GM13977 (cell line): ENCODE measurements around the gene OR5H1.

Experiments
- DNase-seq: peaks from one replicate; pipeline ENCODE4 v3.0.0; 2012; ENCODE audit warnings: low spot score
- CTCF ChIP-seq: IDR thresholded peaks from 2 replicates; pipeline ENCODE4 v1.5.1; 2012; ENCODE audit warnings: mild to moderate bottlenecking, control low read depth; ENCODE audit not compliant: insufficient read depth; ENCODE audit errors: extremely low read depth, missing control alignments
- in situ Hi-C: fragments of 300-500 bp; cut with MboI; formaldehyde crosslinking; loops from one replicate; pipeline ENCODE4 v1.12.0; 2022; ENCODE audit warnings: low sequenced_read_pairs, low pct_unique_long_range_greater_than_20kb, mixed read lengths, inconsistent platforms; ENCODE audit not compliant: unreplicated experiment

The OR5H1 gene

DNA sequence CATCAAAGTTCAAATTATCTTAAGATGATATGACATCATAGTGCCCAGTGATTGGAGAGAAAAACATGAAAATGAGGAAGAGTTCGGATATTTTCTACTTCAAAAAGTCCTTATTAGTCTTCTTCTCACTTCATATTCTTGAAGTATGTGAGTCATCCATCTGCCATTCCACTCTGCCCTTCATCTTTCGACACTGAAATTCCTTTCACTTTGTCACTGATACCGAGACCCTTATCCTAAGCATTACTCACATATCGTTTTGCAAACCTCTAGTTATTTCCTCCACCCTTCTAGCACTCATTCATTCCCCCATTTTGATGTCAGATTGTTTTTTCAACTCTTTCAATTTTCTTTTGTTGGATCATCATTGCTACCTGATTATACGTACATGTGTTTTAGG, 20.7 kb downstream of the OR5H1 start:
- in situ Hi-C loops = no loop called here
- no peak for DNase-seq
- TF ChIP-seq CTCF = no peak

DNA sequence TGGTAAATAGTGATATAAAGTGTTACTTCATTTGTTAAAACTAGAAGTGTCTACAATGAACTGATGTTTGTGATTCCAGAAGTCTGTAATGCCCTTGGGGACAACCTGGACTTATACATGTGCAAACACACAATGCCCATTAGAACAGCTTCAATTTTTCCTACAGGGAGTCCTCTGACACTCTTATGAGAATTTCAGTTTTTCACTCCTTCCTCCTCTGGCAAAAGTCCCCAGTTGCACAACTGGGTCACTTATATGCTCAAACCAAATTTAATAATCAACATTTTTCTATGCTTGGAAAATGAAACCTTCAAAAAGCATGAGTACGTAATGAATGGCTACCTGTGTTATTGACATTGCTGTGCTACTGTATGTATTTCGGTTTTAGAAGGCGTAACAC, 35.9 kb downstream of the OR5H1 start, which contains the start of gene OR5H15:
OR5H15 (plus strand) TSS at position 301 of the 400 bp plus-strand sequence. CDS start 2,004 bp downstream, outside the sequence.
- no peak for TF ChIP-seq CTCF
- no peak for DNase-seq
- in situ Hi-C loops = no loop called here

DNA sequence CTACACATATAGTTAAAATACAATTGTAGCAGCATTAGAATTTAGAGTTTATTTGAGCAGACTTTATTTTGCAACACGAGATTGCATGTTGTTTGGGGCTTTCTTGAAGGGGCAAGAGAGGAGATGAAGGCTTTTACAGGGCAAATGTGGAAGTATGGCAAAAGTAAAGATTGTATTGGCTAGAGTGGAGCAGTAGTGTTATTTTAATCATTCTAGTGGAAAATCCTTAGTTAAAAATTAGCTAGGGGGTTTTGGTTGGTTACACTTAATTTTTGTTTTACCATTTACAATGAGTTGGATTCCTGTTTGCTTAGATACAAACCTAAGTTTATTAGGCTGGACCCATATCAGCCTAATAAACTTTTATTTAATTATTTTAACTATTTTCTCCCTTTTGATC, 40.5 kb downstream of the OR5H1 start:
- in situ Hi-C loops = no loop called here
- TF ChIP-seq CTCF = no peak
- DNase-seq = no peak

DNA sequence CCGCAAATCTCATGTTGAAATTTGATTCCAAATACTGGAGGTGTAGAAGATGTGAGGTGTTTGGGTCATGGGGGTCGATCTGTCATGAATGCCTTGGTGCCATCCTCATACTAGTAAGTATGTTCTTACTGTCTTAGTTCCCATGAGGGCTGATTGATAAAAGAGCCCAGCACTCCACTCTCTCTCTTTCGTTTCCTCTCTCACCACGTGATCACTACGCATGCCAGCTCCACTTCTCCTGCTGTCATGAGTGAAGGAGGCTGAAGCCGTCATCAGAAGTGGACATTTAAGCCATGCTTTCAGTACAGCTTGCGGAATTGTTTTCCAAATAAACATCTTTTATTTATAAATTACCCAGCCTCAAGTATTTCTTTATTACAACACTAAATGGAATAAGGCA, 42.1 kb downstream of the OR5H1 start:
- no peak for DNase-seq
- in situ Hi-C loops = no loop called here
- no peak for TF ChIP-seq CTCF

- in situ Hi-C loops = no loop called here
- no peak for TF ChIP-seq CTCF
- DNase-seq = no peak
Observed at GRCh38 chr3:98180319-98180890, 49.9 kb downstream of the OR5H1 start.

DNA sequence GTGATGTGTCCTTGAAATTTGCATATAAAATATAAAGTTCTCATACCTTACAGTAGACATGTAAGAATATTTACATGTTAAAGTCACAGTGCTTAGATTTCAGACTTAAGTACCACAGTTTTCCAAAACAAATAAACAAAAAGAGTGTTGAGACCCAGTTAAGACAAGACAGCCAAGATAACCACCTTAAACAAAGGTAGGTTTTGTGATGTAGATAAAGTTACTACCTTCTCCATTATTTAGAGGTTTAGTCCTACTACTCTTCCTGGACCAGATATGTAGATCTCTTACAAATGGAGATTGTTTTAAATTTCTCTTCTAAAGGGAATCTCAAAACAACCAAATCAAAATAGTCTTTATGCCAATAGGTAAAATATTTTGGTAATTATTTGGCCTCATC, 51.7 kb downstream of the OR5H1 start:
- in situ Hi-C loops = no loop called here
- TF ChIP-seq CTCF = no peak
- DNase-seq = no peak
